Ishikawa (cell line): ENCODE data around the gene METTL8.

Experiments used
- CEBPB ChIP-seq: IDR thresholded peaks from 2 replicates; pipeline ENCODE4 v1.6.1; 2012
- EGR1 ChIP-seq: IDR thresholded peaks from 2 replicates; pipeline ENCODE4 v1.6.1; 2012
- EP300 ChIP-seq: IDR thresholded peaks from 2 replicates; pipeline ENCODE4 v1.6.1; 2012; ENCODE audit warnings: borderline replicate concordance
- FOXM1 ChIP-seq: IDR thresholded peaks from 2 replicates; pipeline ENCODE4 v1.6.1; 2012; ENCODE audit warnings: low read depth, borderline replicate concordance
- MAX ChIP-seq: IDR thresholded peaks from 2 replicates; pipeline ENCODE4 v1.6.1; 2012
- NFIC ChIP-seq: IDR thresholded peaks from 2 replicates; pipeline ENCODE4 v1.6.1; 2012
- RAD21 ChIP-seq: IDR thresholded peaks from 2 replicates; pipeline ENCODE4 v1.6.1; 2012; ENCODE audit warnings: low read depth
- TAF1 ChIP-seq: IDR thresholded peaks from 2 replicates; pipeline ENCODE4 v1.6.1; 2012; ENCODE audit warnings: low read depth, mild to moderate bottlenecking
- TCF12 ChIP-seq: IDR thresholded peaks from 2 replicates; pipeline ENCODE4 v1.6.1; 2012; ENCODE audit warnings: low read depth
- TEAD4 ChIP-seq: IDR thresholded peaks from 2 replicates; pipeline ENCODE4 v1.6.1; 2012
- USF1 ChIP-seq: IDR thresholded peaks from 2 replicates; pipeline ENCODE4 v1.6.1; 2012
- YY1 ChIP-seq: IDR thresholded peaks from 2 replicates; pipeline ENCODE4 v1.6.1; 2012; ENCODE audit warnings: low read depth
- ZBTB7A ChIP-seq: IDR thresholded peaks from 2 replicates; pipeline ENCODE4 v1.6.1; 2012; ENCODE audit warnings: low read depth

METTL8 gene

GRCh38 chr2:171271386-171271785 lies 162.4 kb downstream of the METTL8 start:
- TF ChIP-seq EP300, result no peak
- TF ChIP-seq TEAD4, result no peak
- no peak for TF ChIP-seq YY1
- no peak for TF ChIP-seq CEBPB
- TF ChIP-seq FOXM1, result no peak
- no peak for TF ChIP-seq TCF12
- TF ChIP-seq ZBTB7A, result no peak
- no peak for TF ChIP-seq USF1
- TF ChIP-seq EGR1, result no peak
- TF ChIP-seq NFIC, result no peak
- TF ChIP-seq MAX, result no peak
- no peak for TF ChIP-seq TAF1

- TF ChIP-seq EGR1 (no peak), USF1 (no peak), NFIC (no peak), ZBTB7A (no peak), YY1 (no peak), CEBPB (no peak), RAD21 (no peak), FOXM1 (no peak), TEAD4 (no peak)
Measured at GRCh38 chr2:171267855-171268629, 165.7 kb downstream of the METTL8 start.
